NOMO-1 (cell line): ENCODE data around the gene RCL1.

Experiments
- DNase-seq, 2 experiments: peaks; one replicate each; lab custom pipeline; 2025; ENCODE audit not compliant: unreplicated experiment in 2 of 2; lab: John Stamatoyannopoulos, UW

RCL1 gene

DNA sequence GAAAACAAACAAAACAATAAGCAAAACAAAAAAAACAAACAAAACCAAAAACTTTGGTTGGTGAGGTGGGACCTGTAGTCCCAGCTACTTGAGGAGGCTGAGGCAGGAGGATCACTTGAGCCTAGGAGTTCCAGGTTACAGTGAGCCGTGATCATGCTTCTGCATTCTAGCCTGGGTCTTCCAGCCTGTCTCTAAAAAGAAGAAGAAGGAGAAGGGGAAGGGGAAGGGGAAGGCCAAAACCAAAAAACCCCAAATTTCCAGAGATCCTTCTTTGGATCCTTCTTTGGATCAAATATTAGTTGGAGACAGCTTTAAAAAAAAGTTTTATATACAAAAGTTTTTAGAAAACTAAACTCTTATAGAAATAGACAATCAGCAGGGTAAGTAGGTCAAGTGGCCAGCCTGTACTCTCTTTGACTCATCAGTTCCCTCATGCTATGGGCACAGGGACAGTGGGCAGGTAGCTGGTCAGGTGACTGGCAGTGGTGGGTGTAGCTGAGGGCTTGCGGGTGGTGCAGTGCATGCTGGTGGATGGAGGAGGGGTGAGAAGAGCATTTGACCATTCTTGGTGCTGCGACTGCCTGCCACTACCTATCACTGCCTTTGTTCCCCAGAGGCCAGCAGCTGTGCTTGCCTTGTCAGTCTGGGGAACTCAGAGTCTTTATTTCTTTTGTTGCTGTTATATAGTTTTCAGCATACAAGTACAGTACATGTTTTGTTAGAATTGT is 12.6 kb downstream of the RCL1 start:
- DNase-seq = no peak

DNA sequence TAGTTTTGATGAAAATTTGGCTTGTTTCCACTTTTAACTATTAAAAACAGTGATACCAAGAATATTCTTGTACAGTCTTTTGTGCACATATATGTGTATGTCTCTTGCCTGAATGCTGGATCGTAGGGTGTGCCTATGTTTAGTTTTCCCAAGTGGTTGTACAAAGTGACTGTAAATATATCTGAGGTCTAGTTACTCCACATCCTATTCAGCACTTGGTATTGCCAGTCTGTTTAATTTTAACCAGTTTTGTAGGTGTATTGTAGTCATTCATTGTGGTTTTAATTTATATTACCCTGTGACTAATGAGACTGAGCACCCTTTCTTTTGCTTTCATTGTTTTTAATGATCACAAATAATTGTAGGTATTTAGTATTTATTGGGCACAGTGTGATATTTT is 17.8 kb downstream of the RCL1 start:
- no peak for DNase-seq

DNA sequence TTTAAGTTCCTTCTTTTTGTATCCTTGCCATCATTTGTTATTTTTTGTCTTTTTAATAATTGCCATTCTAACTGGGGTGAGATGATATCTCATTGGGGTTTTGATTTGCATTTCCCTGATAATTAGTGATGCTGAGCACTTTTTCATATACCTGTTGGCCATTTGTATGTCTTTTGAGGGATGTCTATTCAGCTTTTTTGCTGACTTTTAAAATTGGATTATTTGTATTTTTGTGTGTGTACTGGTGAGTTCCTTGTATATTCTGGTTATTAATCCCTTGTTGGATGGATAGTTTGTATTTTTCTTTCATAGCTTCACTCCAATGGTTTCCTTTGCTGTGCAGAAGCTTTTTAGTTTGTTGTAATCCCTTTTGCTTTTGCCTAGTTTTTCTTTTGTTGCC is 19.1 kb downstream of the RCL1 start:
- DNase-seq = no peak

DNA sequence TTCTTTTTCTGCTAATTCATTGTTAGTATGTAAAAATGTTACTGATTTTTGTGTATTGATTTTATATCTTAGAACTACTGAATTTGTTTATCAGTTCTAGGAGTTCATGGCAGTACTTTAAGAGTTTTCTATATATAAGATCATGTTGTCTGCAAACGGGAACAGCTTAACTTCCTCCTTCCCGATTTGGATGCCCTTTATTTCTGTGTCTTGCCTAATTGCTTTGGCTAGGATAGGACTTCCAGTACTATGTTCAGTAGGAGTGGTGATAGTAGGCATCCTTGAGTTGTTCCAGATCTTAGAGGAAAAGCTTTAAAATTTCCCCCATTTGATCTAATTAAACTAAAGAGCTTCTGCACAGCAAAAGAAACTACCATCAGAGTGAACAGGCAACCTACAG is 20.1 kb downstream of the RCL1 start:
- DNase-seq = no peak

DNA sequence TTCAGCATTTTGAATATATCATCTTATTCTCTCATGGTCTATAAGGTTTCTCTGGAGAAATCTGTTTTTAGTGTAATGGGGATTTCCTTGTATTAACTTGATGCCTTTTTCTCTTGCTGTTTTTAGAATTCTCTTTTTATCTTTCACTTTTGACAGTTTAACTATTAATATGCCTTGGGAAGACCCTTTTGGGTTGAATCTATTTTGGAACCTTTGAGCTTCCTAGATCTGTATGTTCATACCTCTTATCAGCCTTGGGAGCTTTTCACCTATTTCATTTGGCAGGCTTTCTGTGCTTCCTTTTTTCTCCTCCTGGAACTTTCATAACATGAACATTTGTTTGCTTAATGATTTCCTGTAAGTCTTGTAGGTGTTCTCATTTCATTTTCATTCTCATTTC is 22.2 kb downstream of the RCL1 start:
- no peak for DNase-seq

DNA sequence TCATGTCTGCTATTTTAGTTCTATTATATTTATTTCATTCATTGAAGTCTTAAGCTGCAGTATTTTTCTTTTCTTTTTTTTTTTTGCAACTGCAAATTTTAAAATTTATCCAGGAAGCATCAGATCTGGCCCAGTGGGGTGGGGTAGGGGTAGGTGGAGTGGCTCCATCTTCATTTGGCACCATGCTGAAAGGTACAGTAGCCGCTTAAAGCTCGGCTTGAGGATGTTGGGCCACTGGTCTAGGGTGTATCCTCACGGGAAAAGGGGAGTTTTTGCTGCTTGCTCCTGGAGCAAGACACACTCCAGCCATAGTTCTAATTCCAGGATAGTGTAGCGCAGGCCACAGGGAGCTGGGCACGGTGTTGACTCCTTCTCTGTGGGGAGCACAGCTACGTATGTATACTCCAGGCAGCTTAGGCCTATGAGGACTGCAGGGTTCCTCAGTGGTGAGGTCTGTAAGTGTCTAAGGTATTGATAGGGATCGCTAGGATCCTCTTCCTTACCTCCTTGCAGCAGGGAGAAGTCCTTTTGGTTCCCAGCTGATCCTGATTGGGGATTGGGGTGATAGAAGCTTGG is 22.7 kb downstream of the RCL1 start:
- no peak for DNase-seq

DNA sequence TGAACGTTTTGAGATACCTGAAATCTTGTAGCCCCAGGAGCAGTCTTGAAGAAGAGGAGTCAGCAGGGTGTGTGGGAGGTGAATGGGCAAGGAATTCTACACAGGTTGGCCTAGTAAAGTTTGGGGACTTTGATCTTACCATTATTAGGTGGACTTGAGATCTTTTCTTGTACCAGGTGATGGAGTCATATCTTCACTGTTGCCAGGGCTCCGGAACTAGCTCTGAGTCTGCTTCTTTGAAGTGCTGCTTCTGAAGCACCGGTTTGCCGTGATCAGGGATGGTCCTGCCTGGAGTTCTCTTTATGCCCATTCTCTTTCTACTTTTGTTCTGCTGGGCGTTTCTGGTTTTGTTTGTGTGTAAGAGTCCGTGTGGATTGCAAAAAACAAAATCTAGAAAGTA is 27.4 kb downstream of the RCL1 start:
- DNase-seq = no peak

DNA sequence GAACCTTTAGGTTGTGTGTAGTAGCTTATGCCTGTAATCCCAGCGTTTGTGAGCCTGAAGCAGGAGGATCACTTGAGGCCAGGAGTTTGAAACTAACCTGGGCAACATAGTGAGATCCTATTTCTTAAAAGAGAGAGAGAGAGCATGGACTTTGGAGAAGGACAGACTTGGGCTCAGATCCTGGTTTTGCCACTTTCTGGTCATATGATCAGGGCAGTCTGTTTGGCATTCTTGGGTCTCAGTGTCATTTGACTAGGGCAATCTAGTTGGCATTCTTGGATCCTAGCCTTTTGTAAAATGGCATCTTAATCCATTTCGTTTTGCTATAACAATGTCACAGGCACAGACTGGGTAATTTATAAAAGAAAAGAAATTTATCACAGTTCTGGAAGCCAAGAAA is 28.4 kb downstream of the RCL1 start:
- DNase-seq = no peak

DNA sequence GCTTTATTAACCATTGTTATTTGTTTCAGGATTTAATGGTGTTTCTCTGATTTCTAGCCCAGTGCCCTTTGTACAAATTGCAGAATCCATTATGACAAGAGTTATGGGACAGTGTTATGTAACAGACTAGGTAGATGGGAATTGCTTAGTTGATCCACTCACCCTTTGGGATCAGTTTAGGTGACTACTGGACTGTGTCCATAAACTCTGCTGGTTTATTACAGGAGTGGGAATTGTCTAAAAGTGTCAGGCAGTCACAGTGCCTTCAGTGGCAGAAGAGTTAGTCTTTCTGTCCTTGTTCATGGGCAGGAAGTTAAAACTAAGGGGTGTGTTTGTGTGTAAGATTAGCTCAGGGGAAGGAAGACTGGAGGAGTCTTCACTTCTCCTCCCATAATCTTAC is 29.3 kb downstream of the RCL1 start:
- DNase-seq = no peak

DNA sequence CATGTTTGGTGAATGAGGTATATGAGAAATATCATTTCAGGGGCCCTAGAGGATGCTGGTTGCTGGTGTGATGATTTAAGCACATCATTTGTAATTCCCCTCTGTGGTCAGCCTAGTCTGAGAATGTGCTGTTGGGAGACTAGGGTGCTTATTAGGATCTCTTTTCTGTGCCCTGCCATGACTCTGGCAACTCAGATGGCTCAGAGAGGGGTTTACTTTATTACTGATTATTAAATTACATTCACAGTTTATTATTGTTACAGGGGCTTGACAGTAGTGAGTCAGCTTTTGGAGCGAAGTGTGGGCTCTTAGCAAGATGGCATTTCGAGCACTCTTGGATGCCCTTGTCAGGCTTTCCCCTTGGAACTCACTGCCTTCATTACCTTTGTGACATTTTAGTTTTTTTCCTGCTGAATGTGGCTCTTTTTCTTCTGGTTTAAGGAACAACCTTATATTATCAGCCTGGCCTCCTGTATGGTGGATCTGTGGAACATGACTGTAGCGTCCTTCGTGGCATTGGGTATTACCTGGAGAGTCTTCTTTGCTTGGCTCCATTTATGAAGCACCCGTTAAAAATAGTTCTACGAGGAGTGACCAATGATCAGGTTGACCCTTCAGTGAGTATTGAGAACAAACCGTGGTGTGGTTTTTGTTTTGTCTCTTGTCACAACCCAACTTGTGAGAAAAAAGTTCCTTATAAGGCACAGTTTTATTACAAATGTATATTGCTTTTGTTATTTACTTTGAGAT is 33.8 kb downstream of the RCL1 start:
- DNase-seq = no peak

DNA sequence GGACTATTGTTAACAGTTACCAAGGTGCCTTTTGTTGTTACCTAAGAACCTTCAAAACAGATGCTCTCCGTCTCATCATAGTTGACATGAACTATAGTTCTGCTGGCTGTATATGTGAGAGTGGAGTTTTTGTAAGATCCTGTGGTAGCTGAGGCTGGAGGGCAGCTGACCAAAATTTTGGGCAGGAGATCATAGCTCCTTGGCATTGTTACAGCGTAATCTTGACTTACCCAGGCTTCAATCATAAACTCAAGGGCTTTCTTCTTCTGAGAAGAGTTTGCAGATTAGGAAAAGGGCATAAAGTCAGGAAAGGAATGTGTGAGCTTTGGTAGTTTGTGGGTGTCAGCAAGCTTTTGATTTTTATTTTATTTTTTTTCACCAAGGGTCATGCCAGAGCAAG is 34.5 kb downstream of the RCL1 start:
- DNase-seq = no peak

DNA sequence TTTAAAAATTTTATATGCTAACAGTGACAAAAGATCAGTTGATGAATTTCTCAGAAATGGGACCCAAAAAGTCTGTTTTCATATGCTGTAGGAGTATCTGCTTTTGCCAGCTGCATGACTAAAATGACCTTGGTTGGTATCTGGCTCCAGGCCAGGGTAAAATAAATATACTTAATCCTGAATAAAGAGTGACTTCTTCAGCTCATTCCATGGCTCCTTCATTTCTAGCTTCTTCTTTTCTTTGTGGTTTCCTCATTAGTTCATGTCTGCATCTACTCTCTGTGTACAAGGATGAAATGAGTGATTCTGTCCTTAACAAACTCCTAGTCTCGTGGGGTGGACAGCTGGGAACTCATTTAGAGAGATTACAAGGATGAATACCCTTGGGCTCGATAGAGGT is 36.0 kb downstream of the RCL1 start:
- DNase-seq = no peak

DNA sequence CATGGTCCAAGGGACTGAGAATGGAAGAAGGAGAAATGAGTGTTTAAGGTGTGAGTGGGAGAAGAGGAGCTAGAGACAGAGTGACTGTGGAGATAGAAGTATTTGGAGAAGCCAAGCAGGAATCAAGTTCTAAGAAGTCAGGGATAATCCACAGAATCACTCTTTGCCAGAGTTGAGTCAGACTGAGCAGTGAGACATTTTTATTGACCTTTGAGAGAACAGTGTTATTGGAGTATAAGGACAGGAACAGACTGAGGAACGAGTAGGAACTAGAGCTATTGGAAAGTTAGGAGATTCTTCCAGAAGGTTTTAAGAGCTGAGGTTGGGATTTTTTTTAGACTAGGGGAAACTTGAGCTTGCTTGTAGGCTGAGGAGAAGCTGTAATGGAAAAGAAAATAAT is 37.2 kb downstream of the RCL1 start:
- no peak for DNase-seq

DNA sequence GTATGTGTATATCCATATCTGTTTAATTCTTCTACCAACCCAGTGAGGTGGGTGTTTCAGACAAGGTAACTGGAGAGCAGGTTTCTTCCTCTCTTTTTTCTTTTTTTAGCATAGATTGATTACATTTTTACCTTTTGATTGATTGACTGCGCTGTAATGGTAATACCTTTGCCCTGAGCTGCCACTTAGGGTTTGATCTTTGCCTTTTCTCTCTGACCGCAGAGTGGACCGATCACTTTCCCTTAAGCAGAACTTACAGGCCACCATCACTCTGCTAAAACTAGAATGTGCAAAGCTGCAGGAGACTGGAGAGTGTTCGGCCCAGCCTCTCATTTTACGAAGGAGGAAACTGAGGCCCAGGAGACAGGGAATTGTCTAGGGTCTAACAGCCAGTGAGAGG is 38.0 kb downstream of the RCL1 start:
- no peak for DNase-seq

DNA sequence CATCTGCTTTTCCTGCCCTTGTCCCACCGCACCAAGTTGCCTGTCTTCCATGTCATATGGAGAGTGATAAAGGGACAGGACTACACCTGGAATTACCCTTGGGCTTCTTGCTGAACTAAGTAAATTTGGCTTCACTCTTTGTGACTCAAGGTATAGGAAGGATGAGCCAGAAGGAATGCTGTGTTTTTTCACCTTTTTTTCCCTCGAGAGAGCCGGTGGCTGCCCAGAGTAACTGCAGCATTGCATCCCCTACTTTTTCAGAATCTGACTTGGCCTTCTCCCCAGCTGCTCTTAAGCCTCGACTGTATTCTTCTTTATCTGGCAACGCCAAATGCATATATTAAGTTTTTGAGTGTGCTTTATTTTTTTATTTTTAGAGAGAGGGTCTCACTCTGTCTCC is 38.4 kb downstream of the RCL1 start:
- no peak for DNase-seq

DNA sequence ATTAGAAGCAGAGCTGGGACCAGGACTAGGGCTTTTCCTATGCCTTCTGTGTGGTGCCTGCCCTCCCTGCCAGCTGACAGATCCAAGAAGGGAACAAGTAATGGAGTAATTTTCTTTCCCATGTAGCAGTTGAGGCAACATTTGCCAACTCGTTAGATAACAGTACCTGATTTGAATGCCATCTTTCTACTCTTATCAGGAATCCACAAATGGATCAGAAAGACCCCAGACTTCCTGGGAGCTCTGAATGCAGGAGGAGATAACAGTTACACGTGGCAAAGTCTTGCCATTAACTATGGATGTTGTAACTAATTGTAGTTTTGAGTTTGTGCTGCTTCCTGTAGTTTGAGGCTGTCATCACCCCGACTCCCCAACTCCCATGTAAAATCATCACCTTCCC is 39.2 kb downstream of the RCL1 start:
- no peak for DNase-seq

DNA sequence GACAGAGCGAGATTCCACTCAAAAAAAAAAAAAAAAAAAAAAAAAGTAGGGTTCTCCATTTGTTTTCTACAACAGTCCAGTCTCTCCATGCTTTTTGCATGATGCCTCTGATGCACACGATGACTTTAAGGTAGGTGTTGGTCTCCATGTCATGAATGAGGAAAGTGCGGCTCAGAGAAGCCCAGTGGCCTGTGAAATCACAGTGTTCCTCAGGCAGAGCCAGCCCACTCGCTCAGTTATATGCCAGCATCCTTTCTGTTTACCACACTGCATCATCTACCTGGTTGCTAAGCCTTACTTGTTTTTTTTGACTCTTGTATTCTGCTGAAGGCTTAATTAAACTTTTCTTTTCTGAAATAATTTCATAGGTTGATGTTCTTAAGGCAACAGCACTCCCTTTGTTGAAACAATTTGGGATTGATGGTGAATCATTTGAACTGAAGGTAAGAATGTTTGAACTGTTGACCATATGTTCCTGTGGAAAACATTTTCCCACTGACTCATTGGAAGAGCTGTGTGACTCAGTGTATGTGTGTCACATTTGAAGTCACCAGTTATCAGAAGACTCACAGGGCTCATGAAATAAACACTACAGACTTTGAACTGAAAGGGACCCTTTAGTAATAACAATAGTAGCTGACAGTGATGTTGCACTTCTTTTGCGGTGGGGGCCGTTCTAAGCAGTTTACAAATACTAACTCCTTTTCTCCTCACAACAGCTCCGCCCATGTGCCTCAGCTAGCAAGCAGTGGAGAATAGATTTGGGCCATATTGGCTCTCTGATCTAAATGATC is 40.2 kb downstream of the RCL1 start:
- no peak for DNase-seq

DNA sequence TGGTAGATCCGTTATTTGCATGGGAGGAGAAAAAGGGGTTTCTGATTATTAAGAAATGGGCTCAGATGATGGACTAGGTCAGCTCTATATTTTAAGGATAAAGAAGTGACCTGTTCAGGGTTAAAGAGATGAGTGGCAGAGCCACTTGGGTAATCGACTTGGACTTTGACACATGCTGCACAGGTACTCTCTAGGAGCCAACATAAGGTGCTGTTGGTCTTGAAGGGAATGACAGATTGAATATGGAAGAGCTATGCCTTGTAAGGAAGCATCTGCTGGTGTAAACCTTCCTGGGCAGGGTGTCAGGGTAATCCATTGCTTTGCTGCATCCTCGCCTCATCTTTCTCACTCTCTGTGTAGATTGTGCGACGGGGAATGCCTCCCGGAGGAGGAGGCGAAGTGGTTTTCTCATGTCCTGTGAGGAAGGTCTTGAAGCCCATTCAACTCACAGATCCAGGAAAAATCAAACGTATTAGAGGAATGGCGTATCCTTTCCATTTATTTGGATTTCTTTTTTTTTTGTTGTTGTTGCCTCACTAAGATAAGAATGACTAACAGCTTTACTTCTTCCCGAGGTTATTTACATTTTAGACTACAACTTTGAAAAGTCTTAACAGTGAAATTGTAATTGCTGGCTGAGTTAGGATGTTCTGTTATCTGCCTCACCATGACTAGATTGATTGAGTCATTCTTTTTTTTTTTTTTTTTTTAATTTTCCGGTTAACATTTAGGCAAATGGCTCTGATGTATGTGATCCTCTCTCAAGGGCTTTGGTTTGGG is 41.2 kb downstream of the RCL1 start:
- DNase-seq = no peak

DNA sequence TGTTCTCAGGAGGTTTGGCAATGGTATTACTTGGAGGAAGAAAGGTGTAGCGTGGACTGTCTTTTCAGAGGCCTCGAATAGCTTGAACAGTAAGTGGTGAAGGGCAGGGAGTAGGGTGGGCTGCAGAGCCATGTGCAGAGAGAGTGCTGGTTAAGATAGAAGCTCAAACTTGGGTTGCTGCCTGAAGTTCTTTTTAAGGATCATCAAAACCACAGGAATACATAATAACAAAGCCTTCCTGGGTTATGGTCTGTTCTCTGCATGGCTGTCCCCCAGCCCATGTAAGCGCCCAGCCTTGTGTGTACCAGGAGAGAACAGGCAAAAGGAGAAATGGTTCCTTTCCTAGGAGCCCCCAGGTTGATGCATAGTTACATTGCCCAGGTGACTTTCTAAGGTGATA is 43.9 kb downstream of the RCL1 start:
- no peak for DNase-seq

DNA sequence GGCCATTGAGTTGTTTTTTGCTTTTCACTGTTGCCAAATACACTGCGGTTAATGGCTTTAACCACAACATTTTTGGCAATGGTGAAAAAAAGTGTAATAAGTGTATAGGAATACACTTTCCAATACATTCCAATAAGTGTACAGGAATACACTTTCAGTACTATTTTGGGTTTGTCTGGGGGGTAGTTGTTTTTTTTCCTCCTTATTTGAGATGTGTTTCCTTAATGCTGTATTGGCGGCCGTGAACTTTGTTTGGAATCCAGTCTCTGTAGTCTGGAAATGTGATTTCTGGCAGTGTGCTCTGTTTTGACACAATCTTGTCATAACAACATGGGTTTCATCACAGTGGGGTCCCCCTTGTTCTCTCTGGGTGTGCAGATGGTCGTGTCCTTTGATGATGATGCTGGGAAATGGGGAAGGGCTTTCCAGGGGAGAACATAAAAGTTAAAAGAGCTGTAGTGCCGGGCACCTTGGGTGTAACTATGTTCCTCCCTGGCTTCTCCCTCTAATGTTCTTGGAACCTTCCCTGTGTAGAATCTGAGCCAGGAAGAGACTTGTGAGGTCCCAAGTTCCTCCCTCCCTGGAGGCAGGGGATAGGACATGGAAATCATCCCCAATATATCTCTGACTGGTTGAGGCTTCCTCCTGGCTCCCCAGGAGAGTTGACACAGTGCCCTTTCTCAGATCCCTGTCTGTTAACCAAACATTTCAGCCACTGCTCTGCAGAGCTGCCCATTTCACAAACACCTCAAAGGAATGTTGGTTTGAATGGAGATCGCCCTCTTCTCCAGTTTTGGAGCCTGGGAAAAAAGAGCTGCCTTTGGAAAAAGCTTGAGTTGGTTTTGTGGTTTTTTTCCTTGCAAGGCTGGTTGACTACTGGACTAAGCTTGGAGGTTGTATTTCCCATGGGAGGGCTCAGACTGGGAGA is 44.8 kb downstream of the RCL1 start:
- no peak for DNase-seq
